ENCODE data around the gene DES. TPM values are rescaled to one million over a fixed set of nuclear protein-coding genes. Genes with fewer than 3 reads are reported as not detected.

The DES gene
- total and polyA plus RNA-seq, 9 of the 15 experiments (the other 6 are each of a cell fraction or from before 2014, with no cell fraction given), result 2.5 to 58.9 (median 21.9) TPM

DNA sequence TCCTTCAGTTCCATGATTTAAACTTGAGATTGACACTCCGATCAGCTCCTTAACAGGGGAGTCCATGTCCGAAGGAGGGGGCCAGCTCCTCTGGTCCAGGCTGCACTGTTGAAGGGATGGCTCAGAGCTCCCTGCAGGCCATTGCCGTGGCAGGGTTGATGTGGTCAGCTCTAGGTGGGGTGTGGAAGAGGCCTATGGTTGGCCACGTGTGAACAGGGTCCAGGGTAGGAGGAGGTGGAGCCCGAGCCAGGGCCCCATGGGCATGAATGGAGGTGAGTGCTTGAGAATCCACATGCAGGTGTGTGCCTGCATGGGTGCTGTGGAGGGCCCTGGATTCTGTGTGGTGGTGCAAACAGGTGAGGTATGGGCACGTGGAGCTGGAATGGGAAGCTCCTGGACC lies 17.5 kb downstream of the DES start:
- DNase-seq (ENCODE audit: extremely low read depth in 1 of 4, low spot score in 3 of 4) (no peak), FAIRE-seq (no peak), ATAC-seq (no peak)
- POLR2A ChIA-PET, result interaction anchor here (0.6 kb wide), 1 partner anchor 98 kb away, joined by 3 read pairs; no protein-coding TSS in a partner anchor
- H4K20me1 ChIP-seq (replicated peaks; ENCODE audit: control insufficient read depth, insufficient read depth, low read length), result no peaks in the 10 kb centered on the region
- no peak overlapping the region for H3K27ac ChIP-seq (ENCODE audit: extremely low read depth, low read depth, low read length)
- no peaks in the 10 kb centered on the region for H3K36me3 ChIP-seq (ENCODE audit: control insufficient read depth, insufficient read depth, low read length)
- in situ Hi-C loops (cut with MboI) (loop anchor here (5.0 kb wide), 1 partner anchor 33 kb away; no protein-coding TSS in a partner anchor), intact Hi-C loops (cut with micrococcal nuclease) (no loop called here)
- peaks cover 6 to 20% of the 10 kb centered on the region in 2 experiments; a peak in 4 of 5 replicates for H3K4me1 ChIP-seq (replicated peaks in 1 of 2; ENCODE audit: control insufficient read depth in 2 of 2, insufficient read depth in 2 of 2, low read length in 2 of 2)
- H3K9ac ChIP-seq (ENCODE audit: insufficient read depth in 1 of 2, low read depth in 2 of 2, low read length in 2 of 2), result no peak overlapping the region
- CTCF ChIA-PET (ENCODE audit: low intra/inter-chr PET ratio), result interaction anchor here (0.6 kb wide), 1 partner anchor 276 kb away, joined by 3 read pairs; no protein-coding TSS in a partner anchor
- no peaks in the 10 kb centered on the region for H3K27me3 ChIP-seq (ENCODE audit: control insufficient read depth in 2 of 2, insufficient read depth in 2 of 2, low read length in 2 of 2)
- peaks cover 2% of the 10 kb centered on the region for H3K9me1 ChIP-seq (ENCODE audit: control insufficient read depth, insufficient read depth, low read length)
- no peak overlapping the region for H3K4me3 ChIP-seq
- BruUV-seq (replicated peaks), result no TSS peak
- TF ChIP-seq ZNF282 (CRISPR knock-in tag; IDR thresholded peaks at IDR 0.05), result no peak
- no peak for TF ChIP-seq MAFF (IDR thresholded peaks at IDR 0.05; ENCODE audit: low read length)
- TF ChIP-seq, protein P1, sequence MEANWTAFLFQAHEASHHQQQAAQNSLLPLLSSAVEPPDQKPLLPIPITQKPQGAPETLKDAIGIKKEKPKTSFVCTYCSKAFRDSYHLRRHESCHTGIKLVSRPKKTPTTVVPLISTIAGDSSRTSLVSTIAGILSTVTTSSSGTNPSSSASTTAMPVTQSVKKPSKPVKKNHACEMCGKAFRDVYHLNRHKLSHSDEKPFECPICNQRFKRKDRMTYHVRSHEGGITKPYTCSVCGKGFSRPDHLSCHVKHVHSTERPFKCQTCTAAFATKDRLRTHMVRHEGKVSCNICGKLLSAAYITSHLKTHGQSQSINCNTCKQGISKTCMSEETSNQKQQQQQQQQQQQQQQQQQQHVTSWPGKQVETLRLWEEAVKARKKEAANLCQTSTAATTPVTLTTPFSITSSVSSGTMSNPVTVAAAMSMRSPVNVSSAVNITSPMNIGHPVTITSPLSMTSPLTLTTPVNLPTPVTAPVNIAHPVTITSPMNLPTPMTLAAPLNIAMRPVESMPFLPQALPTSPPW (CRISPR knock-in tag; IDR thresholded peaks at IDR 0.05), result no peak
- no peak for TF ChIP-seq ZNF707 (CRISPR knock-in tag; conservative IDR thresholded peaks at IDR 0.05)
- H2AFZ ChIP-seq (ENCODE audit: low read depth, low read length), result no peak overlapping the region
- H3K79me2 ChIP-seq (ENCODE audit: control insufficient read depth, insufficient read depth, low read length), result no peaks in the 10 kb centered on the region
- H3K9me3 ChIP-seq (replicated peaks; ENCODE audit: control insufficient read depth, insufficient read depth, low read depth, low read length), result no peaks in the 10 kb centered on the region
- 54% methylated on average over 6 of the region's 6 CpGs for WGBS (ENCODE audit: insufficient coverage, low coverage, missing lambda C conversion rate)
- H3K4me2 ChIP-seq (ENCODE audit: insufficient read depth, low read length), result no peak overlapping the region

Measured in K562 (cell line).